Bronchial epithelial cell (primary cell): ENCODE results near the gene SYNDIG1L. TPM values are rescaled to one million over a fixed set of nuclear protein-coding genes. Genes with fewer than 3 reads are reported as not detected.

Source experiments
- DNase-seq: peaks from one replicate; pipeline ENCODE4 v3.0.0-alpha.2; 2010; ENCODE audit warnings: low read depth
- FAIRE-seq: peaks from 2 replicates; lab custom pipeline; 2011; peaks lifted over from hg19 to GRCh38; lab: Jason Lieb, UNC
- H3K27me3 ChIP-seq: 2 replicates; pipeline ENCODE4 v1.5.1; 2011; ENCODE audit warnings: low read length; ENCODE audit not compliant: control insufficient read depth, insufficient read depth
- H3K36me3 ChIP-seq: 2 replicates; pipeline ENCODE4 v1.5.1; 2011; ENCODE audit warnings: low read length; ENCODE audit not compliant: control insufficient read depth, insufficient read depth
- H3K4me3 ChIP-seq: 2 replicates; pipeline ENCODE4 v1.5.1; 2011; ENCODE audit warnings: mild to moderate bottlenecking, low read depth, low read length, control low read depth
- total RNA-seq: library from RNA; depleted of rRNA; stranded (reverse); fragments of >200 nt; gene quantifications from 2 replicates; pipeline ENCODE4 v1.2.1, GENCODE V29; 2014
- TF ChIP-seq, protein P1 (sequence below): IDR thresholded peaks from 2 replicates; pipeline ENCODE4 v1.5.1; 2011; ENCODE audit warnings: mild to moderate bottlenecking, moderate library complexity, low read length, control low read depth, inconsistent platforms; ENCODE audit not compliant: insufficient read depth, severe bottlenecking

SYNDIG1L gene
- total RNA-seq, 1 donor from 2014 or later: under 0.01 TPM

- H3K36me3 ChIP-seq: no peaks in the 10 kb centered on the region
- H3K27me3 ChIP-seq: no peaks in the 10 kb centered on the region
- FAIRE-seq: peak; percentile 72
- TF ChIP-seq, protein P1, sequence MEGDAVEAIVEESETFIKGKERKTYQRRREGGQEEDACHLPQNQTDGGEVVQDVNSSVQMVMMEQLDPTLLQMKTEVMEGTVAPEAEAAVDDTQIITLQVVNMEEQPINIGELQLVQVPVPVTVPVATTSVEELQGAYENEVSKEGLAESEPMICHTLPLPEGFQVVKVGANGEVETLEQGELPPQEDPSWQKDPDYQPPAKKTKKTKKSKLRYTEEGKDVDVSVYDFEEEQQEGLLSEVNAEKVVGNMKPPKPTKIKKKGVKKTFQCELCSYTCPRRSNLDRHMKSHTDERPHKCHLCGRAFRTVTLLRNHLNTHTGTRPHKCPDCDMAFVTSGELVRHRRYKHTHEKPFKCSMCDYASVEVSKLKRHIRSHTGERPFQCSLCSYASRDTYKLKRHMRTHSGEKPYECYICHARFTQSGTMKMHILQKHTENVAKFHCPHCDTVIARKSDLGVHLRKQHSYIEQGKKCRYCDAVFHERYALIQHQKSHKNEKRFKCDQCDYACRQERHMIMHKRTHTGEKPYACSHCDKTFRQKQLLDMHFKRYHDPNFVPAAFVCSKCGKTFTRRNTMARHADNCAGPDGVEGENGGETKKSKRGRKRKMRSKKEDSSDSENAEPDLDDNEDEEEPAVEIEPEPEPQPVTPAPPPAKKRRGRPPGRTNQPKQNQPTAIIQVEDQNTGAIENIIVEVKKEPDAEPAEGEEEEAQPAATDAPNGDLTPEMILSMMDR: no peak
- no peak overlapping the region for H3K4me3 ChIP-seq
- no peak for DNase-seq
Observed at GRCh38 chr14:74364271-74364880, 61.6 kb downstream of the SYNDIG1L start.

GRCh38 chr14:74362361-74362915 is 63.6 kb downstream of the SYNDIG1L start:
- Histone ChIP-seq H3K27me3 (no peaks in the 10 kb centered on the region), H3K4me3 (no peak overlapping the region), H3K36me3 (no peaks in the 10 kb centered on the region)
- TF ChIP-seq, protein P1: peak; percentile 98
- peak; percentile 83 for FAIRE-seq
- peak; percentile 61 for DNase-seq

GRCh38 chr14:74360163-74360562 is 65.8 kb downstream of the SYNDIG1L start:
- no peak for FAIRE-seq
- DNase-seq: no peak

GRCh38 chr14:74358176-74358829 is 67.7 kb downstream of the SYNDIG1L start:
- FAIRE-seq: no peak
- TF ChIP-seq, protein P1: no peak
- DNase-seq: no peak
- H3K4me3 ChIP-seq: no peak overlapping the region
- H3K27me3 ChIP-seq: no peaks in the 10 kb centered on the region
- no peaks in the 10 kb centered on the region for H3K36me3 ChIP-seq

More at GRCh38 chr14:74360163-74360562, 65.8 kb downstream of the SYNDIG1L start:
- H3K36me3 ChIP-seq: no peaks in the 10 kb centered on the region
- no peak overlapping the region for H3K4me3 ChIP-seq
- TF ChIP-seq, protein P1: no peak
- H3K27me3 ChIP-seq: no peaks in the 10 kb centered on the region

DNA sequence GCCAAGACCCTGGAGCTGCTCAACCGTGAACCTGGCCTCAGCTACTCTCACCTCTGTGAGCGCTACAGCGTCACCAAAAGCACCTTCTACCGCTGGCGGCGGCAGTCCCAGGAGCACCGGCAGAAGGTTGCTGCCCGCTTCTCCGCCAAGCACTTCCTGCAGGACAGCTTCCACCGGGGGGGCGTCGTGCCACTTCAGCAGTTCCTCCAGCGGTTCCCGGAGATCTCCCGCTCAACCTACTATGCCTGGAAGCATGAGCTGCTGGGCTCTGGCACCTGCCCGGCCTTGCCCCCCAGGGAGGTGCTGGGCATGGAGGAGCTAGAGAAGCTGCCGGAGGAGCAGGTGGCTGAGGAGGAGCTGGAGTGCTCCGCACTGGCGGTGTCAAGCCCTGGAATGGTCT is 68.4 kb downstream of the SYNDIG1L start:
- Histone ChIP-seq H3K4me3 (no peak overlapping the region), H3K36me3 (no peaks in the 10 kb centered on the region), H3K27me3 (no peaks in the 10 kb centered on the region)
- FAIRE-seq (no peak), DNase-seq (no peak)
- TF ChIP-seq, protein P1: no peak
